Erythroblast (primary cell): ENCODE measurements around the gene GREB1.

Experiments
- GATA1 ChIP-seq: IDR thresholded peaks from 2 replicates; pipeline ENCODE4 v1.6.1; 2011; ENCODE audit warnings: low read depth, mild to moderate bottlenecking, control low read depth, low read length, moderate library complexity
- POLR2A ChIP-seq: IDR thresholded peaks from 2 replicates; pipeline ENCODE4 v1.6.1; 2011; ENCODE audit warnings: mild to moderate bottlenecking, low read length

- TF ChIP-seq POLR2A: no peak
- no peak for TF ChIP-seq GATA1
Measured at GRCh38 chr2:11502740-11503292, 31.0 kb upstream of the GREB1 start.
